Astrocyte of the hippocampus (primary cell): ENCODE measurements around the gene AIPL1.

Experiments used
- DNase-seq: peaks from one replicate; pipeline ENCODE4 v3.0.0; 2011; ENCODE audit warnings: low read depth, low spot score

The AIPL1 gene

DNA sequence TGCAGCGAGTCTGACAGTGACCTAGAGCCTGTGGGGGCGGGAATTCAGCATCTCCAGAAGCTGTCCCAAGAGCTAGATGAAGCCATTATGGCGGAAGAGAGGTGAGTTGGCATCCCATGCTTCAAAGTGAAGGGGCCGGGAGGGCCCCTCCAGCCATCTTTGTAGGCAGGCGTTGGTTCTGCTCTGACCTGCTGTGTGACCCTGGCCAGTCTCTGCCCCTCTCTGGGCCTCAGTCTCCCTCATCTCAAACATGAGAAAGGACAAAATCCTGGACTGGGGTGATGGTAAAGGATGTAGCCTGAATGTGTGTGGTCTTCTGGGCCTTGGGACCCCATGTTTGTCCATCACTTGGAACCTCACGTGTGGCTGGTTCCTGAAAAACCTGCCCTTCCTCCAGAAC lies 14.4 kb upstream of the AIPL1 start:
- no peak for DNase-seq

- DNase-seq, result no peak
These were observed 13.6 kb upstream of the AIPL1 start for GRCh38 chr17:6448473-6448872.

DNA sequence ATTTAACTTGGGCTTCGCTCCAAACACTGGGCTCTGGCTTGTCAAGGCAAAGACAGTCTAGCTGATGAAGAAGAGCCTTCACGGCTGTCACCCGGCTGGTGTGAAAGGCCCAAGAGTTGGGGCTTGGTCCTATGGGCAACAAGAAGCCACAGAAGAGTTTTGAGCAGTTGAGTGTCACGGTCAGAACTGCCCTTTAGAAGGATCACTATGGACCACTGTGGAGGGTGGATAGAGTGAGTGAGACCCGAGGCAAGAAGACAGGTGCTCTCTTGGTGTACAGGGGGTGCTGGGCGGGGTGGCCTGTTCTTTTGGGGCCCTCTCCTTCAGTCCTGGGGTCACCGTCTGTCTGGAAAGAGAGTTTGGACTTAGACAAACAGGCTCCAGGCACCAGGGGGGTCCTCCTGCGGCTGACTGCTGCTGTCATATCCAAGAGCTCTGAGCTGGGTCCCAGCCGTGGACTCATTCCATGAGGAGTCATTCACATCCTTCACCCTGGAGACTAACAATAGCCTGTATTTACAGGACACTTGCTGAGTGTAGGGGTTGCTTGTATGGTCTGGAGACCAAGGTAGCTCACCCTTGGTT lies 11.7 kb upstream of the AIPL1 start:
- no peak for DNase-seq

DNA sequence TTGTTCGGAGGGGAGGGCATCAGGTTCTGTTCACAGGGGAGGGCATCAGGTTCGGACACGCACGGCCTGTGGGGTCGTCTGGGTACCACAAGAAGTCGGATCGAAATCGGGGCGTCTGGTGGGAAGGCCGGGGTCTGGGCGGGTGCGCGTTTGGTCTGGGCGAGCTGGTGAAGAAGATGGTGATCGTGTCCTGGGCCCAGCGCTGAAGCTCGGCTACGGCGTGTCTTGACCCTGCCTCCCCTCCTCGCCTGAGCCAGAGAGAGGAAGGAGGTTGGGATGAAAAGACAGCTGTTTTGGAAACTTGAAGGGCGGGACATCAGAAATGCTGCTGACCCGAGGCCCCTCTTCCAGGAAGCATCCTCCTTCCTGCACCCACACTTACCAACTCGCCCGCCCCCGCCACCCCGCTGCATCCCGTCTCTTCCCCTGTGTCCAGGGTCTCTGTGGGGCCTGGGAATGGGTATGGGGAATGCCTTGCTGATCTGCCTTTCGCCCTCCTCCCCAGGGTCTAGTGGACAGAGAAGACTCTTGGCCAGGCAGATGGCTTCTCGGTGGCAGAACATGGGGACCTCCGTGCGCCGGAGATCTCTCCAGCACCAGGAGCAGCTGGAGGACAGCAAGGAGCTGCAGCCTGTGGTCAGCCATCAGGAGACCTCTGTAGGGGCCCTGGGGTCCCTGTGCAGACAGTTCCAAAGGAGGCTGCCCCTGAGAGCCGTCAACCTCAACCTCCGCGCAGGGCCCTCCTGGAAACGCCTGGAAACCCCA lies 9.8 kb upstream of the AIPL1 start:
- no peak for DNase-seq

DNA sequence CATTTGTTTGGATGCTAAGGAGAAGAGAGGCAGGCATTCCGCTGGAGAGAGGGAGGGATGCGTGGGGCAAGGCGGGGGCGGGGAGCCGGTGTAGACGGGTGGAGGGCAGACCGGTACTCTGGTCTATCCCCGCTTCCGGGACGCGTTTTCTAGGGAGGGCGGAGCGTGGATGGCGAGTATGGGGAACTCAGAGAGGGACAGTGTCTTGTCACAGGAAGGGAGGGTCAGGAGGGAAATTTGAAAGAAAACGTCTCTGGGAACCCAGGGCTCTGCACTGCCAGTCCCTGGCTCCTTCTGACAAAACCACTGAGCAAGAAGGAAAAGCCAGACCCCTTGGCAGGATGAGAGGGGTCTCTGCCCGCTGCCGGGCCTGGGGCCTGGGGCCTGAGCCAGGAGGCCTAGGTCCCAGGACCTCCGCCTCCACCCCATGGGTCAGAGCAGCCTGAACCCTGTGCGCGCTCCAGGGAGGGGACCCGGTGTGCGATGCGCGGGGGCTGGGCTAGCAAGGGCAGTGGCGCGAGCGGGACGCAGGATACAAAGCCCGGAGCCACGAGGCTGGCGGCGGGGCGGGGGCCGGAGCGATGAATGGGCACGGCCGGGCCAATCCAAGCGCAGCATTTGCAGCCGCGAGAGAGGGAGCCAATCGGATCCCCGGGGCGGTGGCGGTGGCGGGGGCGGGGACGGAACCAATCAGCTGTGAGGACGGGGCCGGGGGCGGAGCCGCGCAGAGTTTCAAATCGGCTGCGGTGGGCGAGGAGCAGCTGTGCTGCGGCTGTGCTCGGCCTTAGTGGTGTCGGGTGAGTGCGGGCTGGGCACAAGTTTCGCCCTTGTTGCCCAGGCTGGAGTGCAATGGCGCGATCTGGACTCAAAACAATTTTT lies 9.0 kb upstream of the AIPL1 start, which contains the start of gene PIMREG:
Gene PIMREG (plus strand): TSS at position 764 of the 879 bp plus-strand sequence. CDS start 656 bp downstream, outside the sequence.
- peak; percentile 100 for DNase-seq

GRCh38 chr17:6442775-6443174 lies 7.9 kb upstream of the AIPL1 start:
- no peak for DNase-seq

- DNase-seq, result no peak
These were observed 5.0 kb upstream of the AIPL1 start for GRCh38 chr17:6439951-6440350.

GRCh38 chr17:6437956-6438355 lies 3.0 kb upstream of the AIPL1 start:
- no peak for DNase-seq

GRCh38 chr17:6437466-6437865 lies 2.5 kb upstream of the AIPL1 start:
- no peak for DNase-seq

DNA sequence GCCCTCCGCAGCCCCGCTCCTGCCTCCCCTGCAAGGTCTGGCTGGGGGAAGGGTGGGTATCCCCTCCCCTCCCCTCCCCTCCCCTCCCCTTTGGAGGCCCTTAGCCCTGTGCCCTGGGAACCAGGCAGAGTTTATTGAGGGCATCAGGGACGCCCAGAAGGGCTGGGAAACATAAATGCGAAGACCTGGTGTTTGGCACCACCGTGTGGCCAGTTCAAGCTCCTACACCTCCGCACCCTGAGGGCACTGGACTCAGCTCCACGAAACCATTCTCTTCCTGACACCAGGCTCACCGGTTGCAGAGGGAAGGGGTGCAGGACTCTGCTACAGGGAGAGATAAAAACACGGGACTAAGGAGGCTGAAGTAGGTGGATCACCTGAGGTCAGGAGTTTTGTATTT lies 1.0 kb upstream of the AIPL1 start:
- peak; percentile 81 for DNase-seq

DNA sequence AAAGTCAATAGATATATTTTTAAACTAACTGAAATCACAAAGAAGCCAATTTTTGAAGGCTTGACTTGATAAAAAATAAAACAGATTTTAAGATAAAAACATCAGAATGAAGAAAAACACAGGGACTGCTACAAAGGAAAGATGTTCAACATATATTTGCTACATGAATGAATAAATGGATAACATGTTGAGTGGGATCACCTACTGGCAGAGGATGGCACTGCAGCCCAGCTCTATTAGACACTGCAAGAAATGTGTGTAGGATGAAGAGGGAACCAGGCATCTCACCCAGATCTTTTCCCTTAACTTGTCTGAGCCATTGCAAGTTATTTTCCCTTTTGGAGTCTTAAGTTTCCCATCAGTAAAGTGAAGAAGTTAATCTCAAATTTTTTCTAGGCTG lies 4.2 kb downstream of the AIPL1 start:
- DNase-seq, result no peak

DNA sequence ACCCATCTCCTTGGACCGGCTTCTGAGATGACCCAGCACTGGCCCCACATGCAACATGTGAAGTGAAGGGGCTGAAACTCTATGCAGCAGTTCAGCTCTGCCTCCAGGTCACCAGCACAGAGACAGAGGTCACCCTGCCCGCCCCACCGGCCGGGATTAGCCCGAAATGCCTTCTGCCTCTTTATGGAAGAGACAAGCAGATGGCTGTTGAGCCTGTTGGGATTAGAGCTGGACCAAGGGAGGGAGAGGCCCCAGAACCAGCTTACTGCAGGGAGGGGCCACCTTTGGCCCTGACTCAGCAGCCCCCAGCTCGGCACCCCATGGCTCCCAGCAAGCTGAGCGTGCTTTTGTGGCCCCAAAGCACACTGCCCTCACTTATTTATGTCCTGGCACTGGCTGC lies 5.7 kb downstream of the AIPL1 start:
- no peak for DNase-seq

- DNase-seq, result no peak
These were observed 6.5 kb downstream of the AIPL1 start for GRCh38 chr17:6428207-6428965.

DNA sequence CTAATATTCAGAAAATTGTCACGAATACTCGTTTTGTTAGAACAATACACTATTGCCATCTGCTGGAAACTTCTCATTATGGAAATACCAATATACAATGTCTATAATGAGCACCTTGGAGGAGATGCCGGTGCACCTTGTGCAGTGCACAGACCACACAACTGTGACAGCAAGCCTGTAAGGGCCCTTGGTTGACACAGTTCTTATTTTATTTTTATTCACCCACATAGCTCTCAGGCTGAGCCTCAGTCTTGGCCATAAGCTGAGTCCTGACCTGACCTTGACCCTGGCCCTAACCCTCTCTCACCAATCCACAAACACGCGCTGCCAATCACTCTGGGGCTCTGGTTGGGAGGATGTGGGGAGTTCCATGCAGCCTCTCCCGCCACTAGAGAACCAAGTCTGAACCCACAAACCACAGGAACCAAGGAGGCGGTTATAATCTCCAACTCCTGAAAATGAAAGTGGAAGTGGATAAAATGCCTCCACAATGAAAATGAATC lies 7.6 kb downstream of the AIPL1 start:
- peak; percentile 75 for DNase-seq

- DNase-seq, result no peak
These were observed 8.4 kb downstream of the AIPL1 start for GRCh38 chr17:6426356-6427101.

DNA sequence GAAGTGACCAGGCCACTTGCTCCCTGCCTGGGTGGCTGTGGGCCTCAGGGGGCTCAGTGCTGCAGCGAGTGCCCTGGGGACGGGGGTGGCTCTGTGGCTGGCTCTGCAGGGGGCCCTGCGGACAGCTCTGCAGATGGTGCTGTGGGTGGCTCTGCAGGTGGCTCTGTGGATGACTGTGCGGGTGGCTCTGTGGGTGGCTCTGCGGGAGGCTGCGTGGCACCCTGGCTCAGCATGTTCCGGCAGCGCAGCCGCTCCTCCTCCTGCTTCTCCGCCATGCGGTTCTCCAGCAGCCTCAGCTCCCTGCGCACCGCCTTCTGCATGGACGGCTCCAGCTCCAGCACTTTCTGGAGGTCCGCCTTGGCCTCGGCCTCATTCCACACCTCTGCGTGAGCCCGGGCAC lies 9.5 kb downstream of the AIPL1 start:
- no peak for DNase-seq

- DNase-seq, result no peak
These were observed 11.0 kb downstream of the AIPL1 start for GRCh38 chr17:6423931-6424330.

DNA sequence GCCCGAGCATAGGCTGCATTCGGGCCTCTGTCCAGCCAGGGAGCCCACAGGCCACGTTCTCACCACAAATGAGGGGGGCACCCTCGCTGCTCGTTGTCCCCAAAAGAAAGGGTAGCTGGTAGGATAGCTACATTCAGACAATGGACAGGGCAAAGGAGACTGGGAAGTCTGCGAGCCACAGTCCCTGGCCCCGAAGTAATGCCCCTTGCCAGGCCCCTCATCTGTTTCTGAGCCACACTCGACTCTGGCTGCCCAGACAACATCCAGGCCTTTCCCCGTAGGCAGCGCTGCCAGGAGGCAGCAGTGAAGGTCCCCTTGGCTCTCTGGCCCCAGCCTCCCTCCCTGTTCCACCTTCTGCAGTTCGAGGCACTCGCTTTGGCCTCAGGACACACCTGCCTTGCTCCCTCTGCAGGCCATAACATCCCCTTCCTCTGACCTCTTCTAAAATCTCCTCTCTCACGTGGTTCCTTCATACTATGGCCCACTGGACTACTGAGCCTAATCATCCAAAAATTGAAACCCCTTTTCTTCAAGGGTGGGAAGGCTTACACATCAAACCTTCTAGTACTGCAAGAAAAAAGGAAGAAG lies 12.2 kb downstream of the AIPL1 start:
- DNase-seq, result no peak

- DNase-seq, result peak; percentile 88
These were observed 13.0 kb downstream of the AIPL1 start for GRCh38 chr17:6421700-6422604.
